K562 treated with DMSO at 1 percent for 48 hours (cell line): ENCODE results near the gene ACCS. TPM values are rescaled to one million over a fixed set of nuclear protein-coding genes. Genes with fewer than 3 reads are reported as not detected.

Source experiments
- total RNA-seq: library from RNA; unstranded; fragments of 300-600 nt; gene quantifications from 2 replicates; pipeline ENCODE4 v1.2.3, GENCODE V29; 2022; ENCODE audit warnings: low replicate concordance; ENCODE audit errors: extremely low read depth

The ACCS gene, protein sequence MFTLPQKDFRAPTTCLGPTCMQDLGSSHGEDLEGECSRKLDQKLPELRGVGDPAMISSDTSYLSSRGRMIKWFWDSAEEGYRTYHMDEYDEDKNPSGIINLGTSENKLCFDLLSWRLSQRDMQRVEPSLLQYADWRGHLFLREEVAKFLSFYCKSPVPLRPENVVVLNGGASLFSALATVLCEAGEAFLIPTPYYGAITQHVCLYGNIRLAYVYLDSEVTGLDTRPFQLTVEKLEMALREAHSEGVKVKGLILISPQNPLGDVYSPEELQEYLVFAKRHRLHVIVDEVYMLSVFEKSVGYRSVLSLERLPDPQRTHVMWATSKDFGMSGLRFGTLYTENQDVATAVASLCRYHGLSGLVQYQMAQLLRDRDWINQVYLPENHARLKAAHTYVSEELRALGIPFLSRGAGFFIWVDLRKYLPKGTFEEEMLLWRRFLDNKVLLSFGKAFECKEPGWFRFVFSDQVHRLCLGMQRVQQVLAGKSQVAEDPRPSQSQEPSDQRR
- not detected in 2 replicates for total RNA-seq

DNA sequence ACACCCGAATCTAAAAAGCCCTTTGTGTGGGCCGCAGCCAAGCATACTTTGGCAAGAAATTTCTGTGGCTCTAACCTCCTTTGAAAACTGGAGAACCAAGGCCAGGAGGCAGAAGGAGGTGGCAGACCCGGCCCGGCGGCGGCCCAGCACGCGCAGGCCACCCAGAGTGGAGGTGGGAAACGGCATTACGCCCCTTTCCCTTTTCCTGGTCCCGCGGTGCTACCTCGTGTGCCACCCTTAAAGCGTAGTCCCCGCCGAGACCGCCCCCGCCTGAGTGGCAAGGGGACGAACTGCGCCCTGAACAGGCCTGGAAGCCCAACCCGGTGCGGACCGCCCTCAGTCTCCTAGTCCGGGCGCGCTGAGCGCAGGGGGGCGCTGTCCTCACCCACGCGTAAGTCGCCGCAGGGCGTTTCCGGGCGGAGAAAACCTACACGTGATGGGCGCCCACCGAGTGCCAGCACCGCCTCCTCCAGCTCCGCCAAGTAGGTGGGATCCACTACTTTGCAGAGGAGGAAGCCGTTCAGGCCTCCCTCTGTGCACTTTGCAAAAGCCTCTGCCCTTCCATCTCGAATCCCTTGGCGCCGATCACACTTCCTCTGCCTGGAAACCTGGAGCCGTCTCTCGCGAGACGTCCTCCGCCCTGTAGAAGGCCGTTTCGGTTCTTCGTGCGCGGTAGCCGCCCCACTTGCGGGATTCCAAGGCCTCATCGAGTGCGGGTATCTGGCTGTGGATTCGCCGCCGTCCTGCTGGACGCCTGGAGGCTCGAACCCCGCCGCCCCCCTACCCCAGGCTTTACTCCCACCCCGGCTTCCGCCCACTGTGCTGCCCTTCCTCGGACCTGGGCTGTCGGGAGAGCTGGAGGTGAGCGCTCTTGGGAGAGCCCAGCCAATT is at the start of gene ACCS:
Gene ACCS (plus strand): TSS at position 430 of the 891 bp plus-strand sequence. CDS start 1,358 bp downstream, outside the sequence.

DNA sequence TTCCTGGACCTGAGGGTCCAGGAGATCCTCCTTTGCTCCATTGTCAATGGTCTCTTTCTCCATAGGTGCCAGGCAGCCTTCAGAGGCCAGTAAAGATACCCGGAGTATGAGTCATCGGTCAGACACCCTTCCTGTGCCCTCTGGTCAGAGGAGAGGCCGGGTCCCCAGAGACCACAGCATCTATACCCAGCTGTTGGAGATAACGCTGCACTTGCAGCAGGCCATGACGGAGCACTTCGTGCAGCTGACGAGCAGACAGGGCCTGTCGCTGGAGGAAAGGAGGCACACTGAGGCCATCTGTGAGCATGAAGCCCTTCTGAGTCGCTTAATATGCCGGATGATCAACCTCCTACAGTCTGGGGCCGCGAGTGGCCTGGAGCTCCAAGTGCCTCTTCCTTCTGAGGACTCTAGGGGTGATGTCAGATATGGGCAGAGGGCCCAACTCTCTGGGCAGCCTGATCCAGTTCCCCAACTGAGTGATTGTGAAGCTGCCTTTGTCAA is 18.1 kb upstream of the ACCS start, which contains the start of gene ACCSL:
Gene ACCSL (plus strand): TSS at position 51 of the 501 bp plus-strand sequence. CDS start 56 bp downstream, at position 107.

DNA sequence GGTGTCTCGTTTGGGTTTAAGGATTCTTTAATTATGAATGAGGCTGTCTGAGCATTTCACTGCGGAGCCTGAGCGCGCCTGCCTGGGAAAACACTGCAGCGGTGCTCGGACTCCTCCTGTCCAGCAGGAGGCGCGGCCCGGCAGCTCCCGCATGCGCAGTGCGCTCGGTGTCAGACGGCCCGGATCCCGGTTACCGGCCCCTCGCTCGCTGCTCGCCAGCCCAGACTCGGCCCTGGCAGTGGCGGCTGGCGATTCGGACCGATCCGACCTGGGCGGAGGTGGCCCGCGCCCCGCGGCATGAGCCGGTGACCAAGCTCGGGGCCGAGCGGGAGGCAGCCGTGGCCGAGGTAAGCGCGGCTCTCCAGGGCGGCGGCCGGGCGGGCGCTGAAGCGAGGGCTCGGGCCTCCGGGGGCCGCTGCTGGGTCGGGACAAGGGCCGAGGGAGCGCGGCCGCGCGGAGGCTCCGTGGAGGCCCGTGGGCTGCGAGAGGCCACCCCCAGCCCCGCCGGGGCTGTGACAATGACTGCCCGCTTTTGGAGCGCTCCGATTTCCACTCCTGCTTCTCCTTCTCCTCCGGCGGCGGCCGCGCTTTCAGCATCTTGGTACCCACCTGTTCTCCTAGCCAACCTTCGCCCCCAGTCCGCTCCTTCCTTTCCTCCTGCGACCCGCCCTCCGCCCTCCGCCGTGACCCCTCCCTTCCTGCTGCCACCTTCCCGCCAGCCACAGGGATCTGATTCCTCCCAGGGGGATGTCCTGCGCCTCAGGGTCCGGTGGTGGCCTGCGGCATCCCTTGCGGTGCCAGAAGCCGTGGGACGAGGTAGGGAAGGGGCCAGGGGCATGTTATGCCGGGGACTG is 29.7 kb downstream of the ACCS start, which contains the start of gene EXT2:
Gene EXT2 (plus strand): TSS at position 173 of the 854 bp plus-strand sequence. CDS start 12,035 bp downstream, outside the sequence.

Other genes starting within 250 kb of the ACCS start
- gene ALKBH3, start 185.4 kb upstream of the ACCS start, total RNA-seq = not detected in 2 replicates
- not detected in 2 replicates for gene C11orf96, start 123.6 kb upstream of the ACCS start, total RNA-seq
- not detected in 2 replicates for gene ACCSL, start 18.3 kb upstream of the ACCS start, total RNA-seq
- not detected in 2 replicates for gene EXT2, start 29.4 kb downstream of the ACCS start, total RNA-seq
- not detected in 2 replicates for gene ALX4, start 243.9 kb downstream of the ACCS start, total RNA-seq